CD4-positive, alpha-beta T cell treated with Interleukin-17A for 1 hour (primary cell): ENCODE data around the gene BRINP1.

Experiments used
- DNase-seq: peaks from one replicate; pipeline ENCODE4 v3.0.0-alpha.2; 2020

BRINP1 gene

GRCh38 chr9:119273984-119274665 is 95.1 kb downstream of the BRINP1 start:
- DNase-seq, result no peak

GRCh38 chr9:119273325-119273904 is 95.8 kb downstream of the BRINP1 start:
- no peak for DNase-seq

GRCh38 chr9:119272500-119273211 is 96.6 kb downstream of the BRINP1 start:
- no peak for DNase-seq

GRCh38 chr9:119268985-119269384 is 100.2 kb downstream of the BRINP1 start:
- DNase-seq, result no peak

GRCh38 chr9:119264165-119264564 is 105.1 kb downstream of the BRINP1 start:
- DNase-seq, result no peak

- DNase-seq, result no peak
Observed at GRCh38 chr9:119257592-119257991, 111.6 kb downstream of the BRINP1 start.

GRCh38 chr9:119255116-119255515 is 114.1 kb downstream of the BRINP1 start:
- no peak for DNase-seq

- DNase-seq, result no peak
Observed at GRCh38 chr9:119252671-119253299, 116.5 kb downstream of the BRINP1 start.

- DNase-seq, result no peak
Observed at GRCh38 chr9:119251936-119252335, 117.3 kb downstream of the BRINP1 start.

- no peak for DNase-seq
Observed at GRCh38 chr9:119250730-119251129, 118.5 kb downstream of the BRINP1 start.

GRCh38 chr9:119240546-119240945 is 128.7 kb downstream of the BRINP1 start:
- no peak for DNase-seq

- DNase-seq, result no peak
Observed at GRCh38 chr9:119234636-119235035, 134.6 kb downstream of the BRINP1 start.

- DNase-seq, result no peak
Observed at GRCh38 chr9:119227422-119227821, 141.8 kb downstream of the BRINP1 start.

- no peak for DNase-seq
Observed at GRCh38 chr9:119224431-119224830, 144.8 kb downstream of the BRINP1 start.

- DNase-seq, result no peak
Observed at GRCh38 chr9:119221276-119221675, 148.0 kb downstream of the BRINP1 start.

- DNase-seq, result no peak
Observed at GRCh38 chr9:119218293-119218692, 150.9 kb downstream of the BRINP1 start.

GRCh38 chr9:119216651-119217331 is 152.4 kb downstream of the BRINP1 start:
- no peak for DNase-seq

GRCh38 chr9:119215651-119216050 is 153.6 kb downstream of the BRINP1 start:
- DNase-seq, result no peak

- no peak for DNase-seq
Observed at GRCh38 chr9:119213471-119213870, 155.8 kb downstream of the BRINP1 start.

- DNase-seq, result no peak
Observed at GRCh38 chr9:119197893-119198607, 171.2 kb downstream of the BRINP1 start.

GRCh38 chr9:119195521-119195920 is 173.7 kb downstream of the BRINP1 start:
- DNase-seq, result no peak

GRCh38 chr9:119185298-119185697 is 183.9 kb downstream of the BRINP1 start:
- DNase-seq, result no peak
